ENCODE measurements around the gene XXYLT1.

- TF ChIP-seq CTCF (conservative IDR thresholded peaks at IDR 0.05; ENCODE audit: low read depth, low read length) (no peak), EZH2 (IDR thresholded peaks at IDR 0.05; ENCODE audit: borderline replicate concordance, low read depth, low read length, poor library complexity, severe bottlenecking) (no peak)
Observed at GRCh38 chr3:195057716-195058115, 213.2 kb downstream of the XXYLT1 start.
